A673 (cell line): ENCODE results near the gene RICTOR.

ENCODE experiments used
- CTCF ChIP-seq: fragments of 300-800, 200-600 bp; sonication (generic); conservative IDR thresholded peaks from 2 replicates; pipeline ENCODE4 v1.5.1; 2017; ENCODE audit warnings: low read depth, mild to moderate bottlenecking, antibody characterized with exemption, low read length, moderate library complexity, mixed read lengths
- EZH2 ChIP-seq: fragments of 200-600 bp; sonication (generic); IDR thresholded peaks from 2 replicates; pipeline ENCODE4 v1.6.1; 2017; ENCODE audit warnings: borderline replicate concordance, low read depth, mild to moderate bottlenecking, mixed read lengths, antibody characterized with exemption, low read length; ENCODE audit not compliant: poor library complexity, severe bottlenecking

DNA sequence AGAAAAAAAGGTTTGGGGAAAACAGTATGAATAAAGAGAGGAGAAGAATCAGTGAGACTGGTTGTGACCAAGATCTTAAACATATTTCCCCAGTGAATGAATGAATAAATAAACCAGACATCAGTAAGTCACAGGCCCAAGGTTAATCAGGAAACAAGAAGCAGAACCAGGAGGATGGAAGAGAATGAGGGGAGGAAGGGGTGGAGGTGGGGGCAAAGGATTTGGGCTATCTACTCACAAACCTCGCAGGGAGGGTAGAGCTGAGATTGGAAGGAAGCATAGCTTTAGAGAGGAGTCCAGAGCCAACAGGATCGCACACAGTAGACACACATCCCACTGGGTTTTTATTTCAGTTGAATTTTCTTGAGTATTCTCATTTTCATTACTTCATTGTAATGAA, 47.7 kb upstream of the RICTOR start:
- no peak for TF ChIP-seq EZH2
- no peak for TF ChIP-seq CTCF
